ENCODE results near the gene PTGER2. TPM values are rescaled to one million over a fixed set of nuclear protein-coding genes. Genes with fewer than 3 reads are reported as not detected.

PTGER2 gene
- polyA plus RNA-seq, 1 experiment = 70.7 TPM

DNA sequence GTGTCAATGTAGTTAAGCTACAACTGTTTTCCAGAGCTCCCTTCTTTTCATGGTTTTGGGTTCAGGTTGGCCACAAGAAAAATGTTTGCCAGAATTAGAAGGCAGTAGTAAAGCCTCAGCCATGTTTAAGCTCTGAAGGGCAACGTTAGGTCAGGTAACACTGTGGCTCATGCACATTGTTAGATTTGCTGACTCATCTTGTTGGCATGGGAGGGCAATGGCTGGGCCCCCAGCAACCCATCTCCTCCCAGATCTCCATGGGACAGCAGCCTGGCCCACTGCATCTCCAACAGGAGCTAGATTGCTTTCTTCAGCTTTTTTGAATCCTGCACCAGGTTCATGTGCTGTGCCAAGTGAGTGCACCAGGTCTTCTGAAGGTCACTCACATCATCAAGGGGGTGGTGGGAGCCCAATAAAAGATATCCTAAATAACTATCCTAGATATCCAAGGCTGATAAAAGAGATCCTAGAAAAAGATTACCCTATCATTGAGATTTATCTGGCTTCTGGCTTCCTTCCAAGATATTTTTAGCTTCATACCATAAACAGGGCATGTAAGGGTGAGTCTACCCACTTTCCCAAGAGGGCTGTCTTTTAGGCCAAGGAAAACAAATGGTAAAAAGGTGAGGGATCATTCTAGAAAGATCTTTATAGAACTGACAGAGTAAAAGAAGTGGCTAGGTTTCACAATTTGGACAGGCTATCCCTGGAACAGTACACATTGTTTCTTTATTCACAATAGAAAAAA, 28.9 kb downstream of the PTGER2 start:
- Histone ChIP-seq H3K27me3 (ENCODE audit: control insufficient read depth, insufficient read depth, low read length) (no peaks in the 10 kb centered on the region), H3K27ac (ENCODE audit: low read depth, low read length) (no peak overlapping the region), H3K9me3 (ENCODE audit: control insufficient read depth, insufficient read depth, low read length) (no peaks in the 10 kb centered on the region), H3K4me3 (ENCODE audit: low read depth, low read length) (no peak overlapping the region)
- CTCF ChIA-PET = interaction anchor here (0.6 kb wide), 1 partner anchor 96 kb away, joined by 5 read pairs; no protein-coding TSS in a partner anchor
- TF ChIP-seq, protein P1, sequence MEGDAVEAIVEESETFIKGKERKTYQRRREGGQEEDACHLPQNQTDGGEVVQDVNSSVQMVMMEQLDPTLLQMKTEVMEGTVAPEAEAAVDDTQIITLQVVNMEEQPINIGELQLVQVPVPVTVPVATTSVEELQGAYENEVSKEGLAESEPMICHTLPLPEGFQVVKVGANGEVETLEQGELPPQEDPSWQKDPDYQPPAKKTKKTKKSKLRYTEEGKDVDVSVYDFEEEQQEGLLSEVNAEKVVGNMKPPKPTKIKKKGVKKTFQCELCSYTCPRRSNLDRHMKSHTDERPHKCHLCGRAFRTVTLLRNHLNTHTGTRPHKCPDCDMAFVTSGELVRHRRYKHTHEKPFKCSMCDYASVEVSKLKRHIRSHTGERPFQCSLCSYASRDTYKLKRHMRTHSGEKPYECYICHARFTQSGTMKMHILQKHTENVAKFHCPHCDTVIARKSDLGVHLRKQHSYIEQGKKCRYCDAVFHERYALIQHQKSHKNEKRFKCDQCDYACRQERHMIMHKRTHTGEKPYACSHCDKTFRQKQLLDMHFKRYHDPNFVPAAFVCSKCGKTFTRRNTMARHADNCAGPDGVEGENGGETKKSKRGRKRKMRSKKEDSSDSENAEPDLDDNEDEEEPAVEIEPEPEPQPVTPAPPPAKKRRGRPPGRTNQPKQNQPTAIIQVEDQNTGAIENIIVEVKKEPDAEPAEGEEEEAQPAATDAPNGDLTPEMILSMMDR (IDR thresholded peaks at IDR 0.05; ENCODE audit: low read depth, low read length) = no peak
- DNase-seq (ENCODE audit: low read depth, low spot score) = no peak
- POLR2A ChIA-PET = no interaction called here

DNA sequence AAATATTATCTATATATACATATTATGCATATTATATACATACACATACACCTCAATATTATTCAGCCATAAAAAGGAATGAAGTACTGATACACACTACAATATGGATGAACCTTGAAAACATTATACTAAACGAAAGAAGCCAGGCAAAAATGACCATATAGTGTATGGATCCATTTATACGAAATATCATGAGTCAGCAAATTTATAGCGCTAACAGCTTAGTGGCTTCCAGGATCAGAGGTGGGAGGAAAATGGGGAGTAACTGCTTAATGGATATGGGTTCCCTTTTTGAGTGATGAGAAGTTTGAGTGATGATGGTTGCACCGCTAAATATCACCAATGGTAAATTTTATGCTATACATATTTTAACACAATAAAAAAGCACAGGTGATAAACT, 32.7 kb downstream of the PTGER2 start:
- CTCF ChIA-PET = no interaction called here
- TF ChIP-seq, protein P1 (IDR thresholded peaks at IDR 0.05; ENCODE audit: low read depth, low read length) = no peak
- H3K27me3 ChIP-seq (ENCODE audit: control insufficient read depth, insufficient read depth, low read length) = no peaks in the 10 kb centered on the region
- no peak for DNase-seq (ENCODE audit: low read depth, low spot score)
- no peaks in the 10 kb centered on the region for H3K9me3 ChIP-seq (ENCODE audit: control insufficient read depth, insufficient read depth, low read length)
- no peak overlapping the region for H3K27ac ChIP-seq (ENCODE audit: low read depth, low read length)
- no peak overlapping the region for H3K4me3 ChIP-seq (ENCODE audit: low read depth, low read length)
- POLR2A ChIA-PET = no interaction called here

DNA sequence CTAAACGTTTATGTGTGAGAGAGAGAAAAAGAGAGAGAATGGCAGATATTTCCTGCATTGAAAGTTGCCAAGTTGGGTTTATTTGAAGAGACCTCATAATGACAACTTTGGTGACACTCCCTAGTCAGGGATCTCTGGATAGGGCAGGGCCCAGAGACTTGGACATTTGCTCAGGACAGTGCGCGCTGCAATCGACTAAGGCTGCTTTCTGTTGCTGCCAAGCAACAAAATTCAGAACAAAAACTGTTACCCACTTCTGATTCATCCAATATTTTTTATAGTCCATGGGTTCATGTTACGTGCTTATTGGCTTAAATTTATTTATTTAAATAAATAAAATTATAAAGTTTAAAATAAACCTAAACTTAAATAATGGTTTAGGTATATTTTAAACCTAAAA, 34.2 kb downstream of the PTGER2 start:
- Histone ChIP-seq H3K27ac (ENCODE audit: low read depth, low read length) (peak overlapping the region; percentile 68), H3K27me3 (ENCODE audit: control insufficient read depth, insufficient read depth, low read length) (no peaks in the 10 kb centered on the region), H3K4me3 (ENCODE audit: low read depth, low read length) (peak overlapping the region; percentile 11), H3K9me3 (ENCODE audit: control insufficient read depth, insufficient read depth, low read length) (no peaks in the 10 kb centered on the region)
- TF ChIP-seq, protein P1 (IDR thresholded peaks at IDR 0.05; ENCODE audit: low read depth, low read length) = no peak
- DNase-seq (ENCODE audit: low read depth, low spot score) = no peak
- ChIA-PET CTCF (no interaction called here), POLR2A (no interaction called here)

DNA sequence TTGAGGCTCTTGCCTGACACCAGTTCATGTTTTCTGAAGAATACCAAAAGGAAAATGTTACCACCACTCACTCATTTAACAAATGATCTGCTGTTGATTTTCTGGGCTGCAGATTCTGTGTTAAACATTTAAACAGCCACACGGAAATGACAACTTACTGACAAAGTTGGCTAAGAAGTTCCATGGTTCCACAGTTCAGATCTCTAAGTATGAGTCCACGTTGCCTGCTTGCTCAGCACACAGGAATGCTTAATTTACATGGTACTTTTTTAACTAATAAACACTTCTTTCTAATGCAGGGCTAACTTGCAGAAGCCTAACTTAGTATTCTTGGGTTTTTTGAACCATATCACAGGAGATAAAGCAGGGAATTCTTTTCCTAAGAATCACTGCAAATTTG, 34.7 kb downstream of the PTGER2 start:
- CTCF ChIA-PET = no interaction called here
- POLR2A ChIA-PET = no interaction called here
- peak; percentile 52 for DNase-seq (ENCODE audit: low read depth, low spot score)
- H3K4me3 ChIP-seq (ENCODE audit: low read depth, low read length) = no peak overlapping the region
- H3K9me3 ChIP-seq (ENCODE audit: control insufficient read depth, insufficient read depth, low read length) = no peaks in the 10 kb centered on the region
- TF ChIP-seq, protein P1 (IDR thresholded peaks at IDR 0.05; ENCODE audit: low read depth, low read length) = no peak
- peak overlapping the region; percentile 42 for H3K27ac ChIP-seq (ENCODE audit: low read depth, low read length)
- H3K27me3 ChIP-seq (ENCODE audit: control insufficient read depth, insufficient read depth, low read length) = no peaks in the 10 kb centered on the region

DNA sequence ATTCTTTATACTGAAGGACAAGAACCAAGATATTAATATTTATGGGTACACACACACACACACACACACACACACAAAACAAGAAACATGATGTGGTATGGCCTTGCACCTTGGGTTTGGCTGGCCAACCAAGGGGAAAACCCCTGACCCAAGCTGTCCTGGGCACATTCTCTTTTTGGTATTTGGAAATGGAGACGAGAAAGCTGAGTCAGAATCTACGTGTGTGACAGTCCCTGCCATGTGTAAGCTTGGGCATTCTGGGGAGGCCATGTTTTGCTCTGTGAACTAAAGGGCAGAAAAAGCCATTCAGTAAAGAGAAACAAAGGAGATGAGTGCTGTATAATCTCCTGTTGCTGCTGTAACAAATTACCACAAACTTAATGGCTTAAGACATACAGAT, 35.6 kb downstream of the PTGER2 start:
- no peak overlapping the region for H3K4me3 ChIP-seq (ENCODE audit: low read depth, low read length)
- no peaks in the 10 kb centered on the region for H3K27me3 ChIP-seq (ENCODE audit: control insufficient read depth, insufficient read depth, low read length)
- H3K27ac ChIP-seq (ENCODE audit: low read depth, low read length) = no peak overlapping the region
- CTCF ChIA-PET = no interaction called here
- no peaks in the 10 kb centered on the region for H3K9me3 ChIP-seq (ENCODE audit: control insufficient read depth, insufficient read depth, low read length)
- no peak for DNase-seq (ENCODE audit: low read depth, low spot score)
- TF ChIP-seq, protein P1 (IDR thresholded peaks at IDR 0.05; ENCODE audit: low read depth, low read length) = no peak
- POLR2A ChIA-PET = interaction anchor here (0.7 kb wide), 1 partner anchor 33 kb away, joined by 3 read pairs; no protein-coding TSS in a partner anchor
